GM18909 (cell line): ENCODE measurements around the gene SH3BP1.

Experiments
- ATAC-seq: cut with Tn5 transposase; IDR thresholded peaks from one replicate; pipeline ENCODE4 v1.9.1; 2021; ENCODE audit warnings: mild to moderate bottlenecking; ENCODE audit not compliant: unreplicated experiment, poor library complexity

Gene SH3BP1

GRCh38 chr22:37657590-37658132 is 18.2 kb downstream of the SH3BP1 start:
- no peak for ATAC-seq

- ATAC-seq = peak; percentile 82
Measured at GRCh38 chr22:37658133-37659065, 18.9 kb downstream of the SH3BP1 start, which contains the start of gene PDXP. Gene PDXP, plus strand, starts transcription at chr22:37658723. Its CDS starts 60 bp downstream, at chr22:37658783.

GRCh38 chr22:37659066-37659896 is 19.8 kb downstream of the SH3BP1 start:
- ATAC-seq = peak; percentile 11

- no peak for ATAC-seq
Measured at GRCh38 chr22:37659897-37660708, 20.6 kb downstream of the SH3BP1 start.

GRCh38 chr22:37660709-37661045 is 21.2 kb downstream of the SH3BP1 start:
- ATAC-seq = no peak

- ATAC-seq = no peak
Measured at GRCh38 chr22:37661160-37661924, 21.9 kb downstream of the SH3BP1 start.

- no peak for ATAC-seq
Measured at GRCh38 chr22:37662039-37662438, 22.6 kb downstream of the SH3BP1 start.

GRCh38 chr22:37663521-37664140 is 24.2 kb downstream of the SH3BP1 start:
- ATAC-seq = no peak

- ATAC-seq = no peak
Measured at GRCh38 chr22:37664249-37665101, 25.0 kb downstream of the SH3BP1 start.

- no peak for ATAC-seq
Measured at GRCh38 chr22:37665487-37665886, 26.0 kb downstream of the SH3BP1 start.

GRCh38 chr22:37669586-37669985 is 30.1 kb downstream of the SH3BP1 start:
- ATAC-seq = no peak

GRCh38 chr22:37672206-37672919 is 32.9 kb downstream of the SH3BP1 start:
- ATAC-seq = no peak

- ATAC-seq = no peak
Measured at GRCh38 chr22:37672920-37673455, 33.5 kb downstream of the SH3BP1 start.

- no peak for ATAC-seq
Measured at GRCh38 chr22:37674248-37674647, 34.8 kb downstream of the SH3BP1 start.

- ATAC-seq = peak; percentile 42
Measured at GRCh38 chr22:37674951-37675929, 35.8 kb downstream of the SH3BP1 start, which contains the start of gene LGALS1. Gene LGALS1, plus strand, starts transcription at chr22:37675636. Its CDS starts 67 bp downstream, at chr22:37675703.
